ENCODE measurements around the gene APOF. TPM values are rescaled to one million over a fixed set of nuclear protein-coding genes. Genes with fewer than 3 reads are reported as not detected.

APOF gene
- total RNA-seq, 1 experiment from 2014 or later, result 0.17 TPM

GRCh38 chr12:56332512-56333196 lies 30.0 kb downstream of the APOF start:
- intact Hi-C loops (cut with micrococcal nuclease), result loop anchor here (5.0 kb wide), 1 partner anchor 130 kb away; no protein-coding TSS in a partner anchor
- Histone ChIP-seq H3K27me3 (ENCODE audit: insufficient read depth, low read length) (no peaks in the 10 kb centered on the region), H3K4me1 (ENCODE audit: control insufficient read depth in 1 of 2, insufficient read depth in 2 of 2, low read length in 2 of 2) (peaks cover 11 to 24% of the 10 kb centered on the region in 2 experiments), H3K36me3 (ENCODE audit: control insufficient read depth in 1 of 2, insufficient read depth in 2 of 2, low read length in 2 of 2) (no peaks in the 10 kb centered on the region), H4K20me1 (ENCODE audit: insufficient read depth) (no peaks in the 10 kb centered on the region), H3K4me2 (ENCODE audit: low read length) (peak overlapping the region; percentile 95), H3K79me2 (ENCODE audit: insufficient read depth, low read length) (peaks cover 7% of the 10 kb centered on the region), H3K27ac (ENCODE audit: low read depth, low read length) (peak overlapping the region; percentile 66), H3K9me3 (ENCODE audit: control insufficient read depth in 1 of 2, insufficient read depth in 1 of 2, low read depth in 1 of 2, low read length in 2 of 2) (no peaks in the 10 kb centered on the region), H3K9ac (ENCODE audit: low read length) (peak overlapping the region; percentile 93), H3K4me3 (replicated peaks in 1 of 2; ENCODE audit: low read depth in 1 of 2, low read length in 2 of 2) (peak overlapping the region; percentile 68 to 87), H2AFZ (ENCODE audit: low read depth, low read length, poor library complexity, severe bottlenecking) (no peak overlapping the region), H3K9me2 (ENCODE audit: insufficient read depth) (no peaks in the 10 kb centered on the region)
- CTCF ChIA-PET, result interaction anchor here (1.0 to 3.1 kb wide), 2 partner anchors 17 to 27 kb away, joined by 5 to 10 read pairs; partner anchors contain the start of genes CNPY2 and STAT2
- POLR2A ChIA-PET, result interaction anchor here (1.0 to 2.3 kb wide), 7 partner anchors 9 to 132 kb away, joined by 3 to 20 read pairs (median 4); partner anchors contain the start of genes CNPY2 and STAT2
- RAD21 ChIA-PET (ENCODE audit: low non-redundant PET in 1 of 2, low total read pairs in 2 of 2, uncharacterized antibody in 2 of 2, unreplicated experiment in 2 of 2), result no interaction called here
- no TSS peak for BruUV-seq (replicated peaks)
- DNase-seq (ENCODE audit: low read depth, low spot score) (no peak), ATAC-seq (no peak)
- TF ChIP-seq EZH2 (IDR thresholded peaks at IDR 0.05) (no peak), CEBPB (IDR thresholded peaks at IDR 0.05; ENCODE audit: low read depth) (no peak), ZNF274 (IDR thresholded peaks at IDR 0.05; ENCODE audit: low read depth, low read length) (no peak), POLR2A (IDR thresholded peaks at IDR 0.05; ENCODE audit: borderline replicate concordance, extremely low read depth, insufficient read depth, insufficient read length) (no peak), MAX (IDR thresholded peaks at IDR 0.05) (no peak), EZH2phosphoT487 (IDR thresholded peaks at IDR 0.05; ENCODE audit: borderline replicate concordance) (no peak), SIN3A (IDR thresholded peaks at IDR 0.05; ENCODE audit: low read depth) (no peak), SRF (IDR thresholded peaks at IDR 0.05; ENCODE audit: low read depth) (no peak), ATF3 (IDR thresholded peaks at IDR 0.05) (no peak), YY1 (IDR thresholded peaks at IDR 0.05; ENCODE audit: extremely low read depth, insufficient replicate concordance, low read depth, low read length) (no peak), POLR2AphosphoS5 (IDR thresholded peaks at IDR 0.05; ENCODE audit: low read depth, low read length) (no peak), ELF1 (IDR thresholded peaks at IDR 0.05; ENCODE audit: borderline replicate concordance, low read depth) (no peak), TCF7L2 (IDR thresholded peaks at IDR 0.05; ENCODE audit: borderline replicate concordance, extremely low read depth, insufficient read depth, insufficient read length) (no peak), REST (IDR thresholded peaks at IDR 0.05; ENCODE audit: low read depth) (no peak), ZBTB33 (IDR thresholded peaks at IDR 0.05; ENCODE audit: extremely low read depth, insufficient replicate concordance, low read length) (no peak)
